ENCODE data around the gene MYADM. TPM values are rescaled to one million over a fixed set of nuclear protein-coding genes. Genes with fewer than 3 reads are reported as not detected.

MYADM gene
- total and polyA plus RNA-seq, 2 of the 13 experiments (the other 11 are each of a cell fraction or from before 2014, with no cell fraction given), result 19.9 to 38.1 TPM

- Histone ChIP-seq H3K4me2 (ENCODE audit: low read depth, low read length) (no peak overlapping the region), H3K4me1 (ENCODE audit: insufficient read depth, low read length) (peaks cover 2% of the 10 kb centered on the region; the same call in 1 of the 2 replicates), H3K9me3 (ENCODE audit: low read length) (no peaks in the 10 kb centered on the region), H4K20me1 (ENCODE audit: insufficient read depth, low read length) (peaks cover 21% of the 10 kb centered on the region; the same call in 1 of the 2 replicates), H3K27ac (ENCODE audit: extremely low read length, insufficient read depth, low read length) (no peak overlapping the region), H3K9ac (ENCODE audit: insufficient read depth, low read depth, low read length) (no peak overlapping the region), H3K4me3 (replicated peaks in 1 of 3; ENCODE audit: insufficient read depth in 1 of 3, low read depth in 2 of 3, low read length in 3 of 3) (no peak overlapping the region), H2AFZ (ENCODE audit: low read length) (no peak overlapping the region), H3K27me3 (ENCODE audit: control insufficient read depth in 1 of 2, insufficient read depth in 2 of 2, low read length in 2 of 2) (no peaks in the 10 kb centered on the region; a peak in 1 of 5 replicates), H3K79me2 (ENCODE audit: insufficient read depth, low read length) (peaks cover 32% of the 10 kb centered on the region), H3K36me3 (replicated peaks in 1 of 2; ENCODE audit: control insufficient read depth in 1 of 2, insufficient read depth in 2 of 2, low read length in 2 of 2) (peaks cover 10 to 39% of the 10 kb centered on the region in 2 experiments; a peak in 4 of 5 replicates)
- ATAC-seq (no peak), DNase-seq (ENCODE audit: low spot score) (no peak), FAIRE-seq (no peak)
- BruUV-seq (replicated peaks), result no TSS peak
- in situ Hi-C loops (cut with HindIII; ENCODE audit: extremely low pct_ligation_motif_present, low pct_unique_long_range_greater_than_20kb), result no loop called here
- 93% methylated on average over 5 of the region's 5 CpGs for WGBS (ENCODE audit: low lambda C conversion rate)
- TF ChIP-seq ZBTB3 (CRISPR knock-in tag; IDR thresholded peaks at IDR 0.05; ENCODE audit: borderline replicate concordance, low read depth), result no peak
- TF ChIP-seq ZNF34 (CRISPR knock-in tag; IDR thresholded peaks at IDR 0.05; ENCODE audit: borderline replicate concordance), result no peak
- 0 out of 2 replicates have a peak, but pooled peaks have one; percentile 47 for TF ChIP-seq POLR2AphosphoS2 (IDR thresholded peaks at IDR 0.05; ENCODE audit: low read depth, low read length)
- no peak for TF ChIP-seq ZSCAN25 (CRISPR knock-in tag; IDR thresholded peaks at IDR 0.05)
- peak in 1 of 2 experiments; percentile 49; a peak in 2 of 4 replicates for TF ChIP-seq POLR2A (IDR thresholded peaks at IDR 0.05; ENCODE audit: insufficient read depth in 1 of 2, low read depth in 2 of 2, low read length in 2 of 2)
- TF ChIP-seq SALL1 (CRISPR knock-in tag; IDR thresholded peaks at IDR 0.05), result no peak
- CTCF ChIA-PET (ENCODE audit: low intra/inter-chr PET ratio, low total read pairs), result no interaction called here
- POLR2A ChIA-PET, result interaction anchor here (1.7 kb wide), 1 partner anchor 9 kb away, joined by 9 read pairs; no protein-coding TSS in a partner anchor
- intact Hi-C loops (cut with micrococcal nuclease; ENCODE audit: unreplicated experiment), result no loop called here
Observed at GRCh38 chr19:53870485-53870844, 2.8 kb downstream of the MYADM start.

- H3K9ac ChIP-seq (ENCODE audit: insufficient read depth, low read depth, low read length), result no peak overlapping the region
- no peak for DNase-seq (ENCODE audit: low spot score)
- H3K9me3 ChIP-seq (ENCODE audit: low read length), result no peaks in the 10 kb centered on the region
- WGBS (ENCODE audit: low lambda C conversion rate), result 94% methylated on average over 7 of the region's 7 CpGs
- TF ChIP-seq TIGD3 (CRISPR knock-in tag; IDR thresholded peaks at IDR 0.05; ENCODE audit: borderline replicate concordance), result no peak
- no peak for TF ChIP-seq ZGPAT (CRISPR knock-in tag; IDR thresholded peaks at IDR 0.05)
- TF ChIP-seq ZNF256 (CRISPR knock-in tag; conservative IDR thresholded peaks at IDR 0.05), result no peak
- TF ChIP-seq ZNF703 (CRISPR knock-in tag; IDR thresholded peaks at IDR 0.05; ENCODE audit: borderline replicate concordance), result no peak
- no peak for TF ChIP-seq FIP1L1 (IDR thresholded peaks at IDR 0.05; ENCODE audit: borderline replicate concordance, insufficient read depth, low read depth, low read length)
- no peak for TF ChIP-seq MED13 (CRISPR knock-in tag; IDR thresholded peaks at IDR 0.05)
- peak; percentile 82 for TF ChIP-seq POLR2AphosphoS2 (IDR thresholded peaks at IDR 0.05; ENCODE audit: low read depth, low read length)
- 0 out of 4 replicates have a peak, but pooled peaks of 1 of the 2 experiments have one; percentile 53 for TF ChIP-seq POLR2A (IDR thresholded peaks at IDR 0.05; ENCODE audit: insufficient read depth in 1 of 2, low read depth in 2 of 2, low read length in 2 of 2)
- no peak for TF ChIP-seq ZNF274 (CRISPR knock-in tag; IDR thresholded peaks at IDR 0.05)
- H2AFZ ChIP-seq (ENCODE audit: low read length), result no peak overlapping the region
- BruUV-seq (replicated peaks), result no TSS peak
- H3K4me1 ChIP-seq (ENCODE audit: insufficient read depth, low read length), result no peaks in the 10 kb centered on the region
- H3K4me3 ChIP-seq (replicated peaks in 1 of 3; ENCODE audit: insufficient read depth in 1 of 3, low read depth in 2 of 3, low read length in 3 of 3), result no peak overlapping the region
- no peaks in the 10 kb centered on the region; a peak in 1 of 5 replicates for H3K27me3 ChIP-seq (ENCODE audit: control insufficient read depth in 1 of 2, insufficient read depth in 2 of 2, low read length in 2 of 2)
- peaks cover 25% of the 10 kb centered on the region for H4K20me1 ChIP-seq (ENCODE audit: insufficient read depth, low read length)
- intact Hi-C loops (cut with micrococcal nuclease; ENCODE audit: unreplicated experiment) (no loop called here), in situ Hi-C loops (cut with HindIII; ENCODE audit: extremely low pct_ligation_motif_present, low pct_unique_long_range_greater_than_20kb) (no loop called here)
- no peak for FAIRE-seq
- ChIA-PET CTCF (ENCODE audit: low intra/inter-chr PET ratio, low total read pairs) (no interaction called here), POLR2A (interaction anchor here (1.7 kb wide), 2 partner anchors 8 to 15 kb away, joined by 3 to 9 read pairs; no protein-coding TSS in a partner anchor)
- no peak overlapping the region for H3K27ac ChIP-seq (ENCODE audit: extremely low read length, insufficient read depth, low read length)
- peaks cover 26% of the 10 kb centered on the region for H3K79me2 ChIP-seq (ENCODE audit: insufficient read depth, low read length)
- H3K4me2 ChIP-seq (ENCODE audit: low read depth, low read length), result no peak overlapping the region
- ATAC-seq, result no peak
- peaks cover 10 to 42% of the 10 kb centered on the region in 2 experiments; a peak in 4 of 5 replicates for H3K36me3 ChIP-seq (replicated peaks in 1 of 2; ENCODE audit: control insufficient read depth in 1 of 2, insufficient read depth in 2 of 2, low read length in 2 of 2)
Observed at GRCh38 chr19:53871454-53871853, 3.8 kb downstream of the MYADM start.

Data from HepG2 (cell line).